Panc1 (cell line): ENCODE results near the gene NCS1. TPM values are rescaled to one million over a fixed set of nuclear protein-coding genes. Genes with fewer than 3 reads are reported as not detected.

Experiments used
- ATAC-seq: fragments of 200-7000 bp; cut with Tn5 transposase; 2 replicates; pipeline ENCODE4 v1.9.1; 2020; ENCODE audit warnings: mild to moderate bottlenecking, moderate library complexity
- BruUV-seq: library from RNA; stranded (reverse); fragments of 400-500 nt; replicated peaks from 2 replicates; lab custom pipeline; 2021; lab: Mats Ljungman, UMichigan
- CTCF ChIA-PET: fragments of 300-600 bp; sonication (Branson Sonifier 250); formaldehyde crosslinking; loops from one replicate; lab custom pipeline; 2022; ENCODE audit warnings: antibody characterized with exemption; lab: Charles Lee
- POLR2A ChIA-PET: fragments of 300-600 bp; sonication (Branson Sonifier 250); formaldehyde crosslinking; loops from one replicate; lab custom pipeline; 2022; ENCODE audit warnings: antibody characterized with exemption; lab: Charles Lee
- DNase-seq: peaks from one replicate; pipeline ENCODE4 v3.0.0-alpha.2; 2010; ENCODE audit warnings: low read depth, low spot score
- H3K27ac ChIP-seq: 2 replicates; pipeline ENCODE4 v1.5.1; 2011; ENCODE audit warnings: mild to moderate bottlenecking, low read length, inconsistent platforms
- H3K27me3 ChIP-seq: fragments of 200-500 bp; sonication (Bioruptor generic); 2 replicates; pipeline ENCODE4 v1.6.0; 2014; ENCODE audit warnings: low read length, inconsistent platforms; ENCODE audit not compliant: control insufficient read depth, insufficient read depth
- H3K36me3 ChIP-seq: fragments of 200-500 bp; sonication (Bioruptor generic); 2 replicates; pipeline ENCODE4 v1.5.1; 2014; ENCODE audit warnings: inconsistent platforms, mild to moderate bottlenecking, low read length, moderate library complexity; ENCODE audit not compliant: control insufficient read depth, insufficient read depth
- H3K4me1 ChIP-seq: 2 replicates; pipeline ENCODE4 v1.5.1; 2011; ENCODE audit warnings: inconsistent platforms, mild to moderate bottlenecking, low read length, moderate library complexity; ENCODE audit not compliant: control insufficient read depth, insufficient read depth
- H3K4me3 ChIP-seq, 2 experiments: 2 replicates each; pipeline ENCODE4 v1.5.1; 2011 to 2012; ENCODE audit warnings: low read depth in 2 of 2, low read length in 2 of 2, mild to moderate bottlenecking in 2 of 2, inconsistent platforms in 1 of 2, moderate library complexity in 1 of 2
- H3K9me3 ChIP-seq: fragments of 200-500 bp; sonication (Bioruptor generic); 2 replicates; pipeline ENCODE4 v1.5.1; 2014; ENCODE audit warnings: low read depth, mild to moderate bottlenecking, inconsistent platforms, low read length, moderate library complexity; ENCODE audit not compliant: control insufficient read depth, insufficient read depth
- CTCF ChIP-seq: fragments of 450-650 bp; IDR thresholded peaks from 2 replicates; pipeline ENCODE4 v1.5.1; 2017; ENCODE audit warnings: mild to moderate bottlenecking
- POLR2AphosphoS5 ChIP-seq: IDR thresholded peaks from 2 replicates; pipeline ENCODE4 v1.6.1; 2012; ENCODE audit warnings: mild to moderate bottlenecking, low read depth, low read length, moderate library complexity
- REST ChIP-seq, 2 experiments: IDR thresholded peaks; 2 replicates each; pipeline ENCODE4 v1.6.1; 2011 to 2012; ENCODE audit warnings: low read depth in 2 of 2, control low read depth in 1 of 2, low read length in 1 of 2, mild to moderate bottlenecking in 1 of 2, moderate library complexity in 1 of 2; ENCODE audit not compliant: insufficient read depth in 1 of 2
- SIN3A ChIP-seq: IDR thresholded peaks from 2 replicates; pipeline ENCODE4 v1.6.1; 2012; ENCODE audit warnings: low read depth, mild to moderate bottlenecking, low read length, moderate library complexity, borderline replicate concordance; ENCODE audit not compliant: insufficient read depth
- TCF7L2 ChIP-seq: IDR thresholded peaks from 2 replicates; pipeline ENCODE4 v1.6.1; 2011; ENCODE audit warnings: mild to moderate bottlenecking, low read depth, low read length, inconsistent platforms
- in situ Hi-C: cut with HindIII; loops from 2 replicates; pipeline ENCODE4 v1.10.0; 2016; ENCODE audit warnings: low sequenced_read_pairs, low pct_unique_long_range_greater_than_20kb
- intact Hi-C: fragments of 100-400 bp; cut with micrococcal nuclease; formaldehyde crosslinking; loops from one replicate; pipeline ENCODE4 v1.10.0; 2022; ENCODE audit not compliant: unreplicated experiment
- total RNA-seq: library from RNA; stranded (reverse); gene quantifications from one replicate; pipeline ENCODE4 v1.2.1, GENCODE V29; 2021; ENCODE audit not compliant: unreplicated experiment

NCS1 gene
- total RNA-seq, 1 experiment from 2014 or later: 31.6 TPM

GRCh38 chr9:130225071-130225470 is 52.9 kb downstream of the NCS1 start:
- H3K4me3 ChIP-seq: no peak overlapping the region
- H3K4me1 ChIP-seq: no peaks in the 10 kb centered on the region
- ATAC-seq (no peak), DNase-seq (no peak)
- H3K36me3 ChIP-seq: no peaks in the 10 kb centered on the region; the same call in 1 of the 2 replicates
- no peak for TF ChIP-seq REST (IDR thresholded peaks at IDR 0.05; ENCODE audit: insufficient read depth in 1 of 2, low read depth in 2 of 2, low read length in 1 of 2)
- ChIA-PET POLR2A (no interaction called here), CTCF (no interaction called here)
- no peak overlapping the region for H3K27ac ChIP-seq
- H3K9me3 ChIP-seq: no peaks in the 10 kb centered on the region
- BruUV-seq: no TSS peak
- no peaks in the 10 kb centered on the region for H3K27me3 ChIP-seq
- intact Hi-C loops: no loop called here
- in situ Hi-C loops: no loop called here

- Histone ChIP-seq H3K27me3 (no peaks in the 10 kb centered on the region), H3K9me3 (no peaks in the 10 kb centered on the region), H3K4me1 (no peaks in the 10 kb centered on the region), H3K4me3 (no peak overlapping the region), H3K36me3 (no peaks in the 10 kb centered on the region; the same call in 1 of the 2 replicates), H3K27ac (no peak overlapping the region)
- ChIA-PET POLR2A (no interaction called here), CTCF (no interaction called here)
- ATAC-seq (no peak), DNase-seq (no peak)
- BruUV-seq: no TSS peak
- in situ Hi-C loops (no loop called here), intact Hi-C loops (no loop called here)
- TF ChIP-seq POLR2AphosphoS5 (no peak), REST (IDR thresholded peaks at IDR 0.05; ENCODE audit: insufficient read depth in 1 of 2, low read depth in 2 of 2, low read length in 1 of 2) (no peak), TCF7L2 (no peak), SIN3A (no peak), CTCF (no peak)
Measured at GRCh38 chr9:130225586-130225985, 53.4 kb downstream of the NCS1 start.
